HFF-Myc (cell line): ENCODE measurements around the gene TBX21.

ENCODE experiments used
- DNase-seq: peaks from one replicate; pipeline ENCODE4 v3.0.0-alpha.2; 2011; ENCODE audit warnings: low read depth; ENCODE audit errors: extremely low read depth
- H3K4me3 ChIP-seq: replicated peaks from 2 replicates; pipeline ENCODE4 v1.5.1; 2011; ENCODE audit warnings: low read depth, mild to moderate bottlenecking, control low read depth, low read length
- TF ChIP-seq, protein P1 (sequence below): IDR thresholded peaks from 2 replicates; pipeline ENCODE4 v1.5.1; 2012; ENCODE audit warnings: mild to moderate bottlenecking, low read depth, low read length, control low read depth; ENCODE audit errors: missing control alignments

The TBX21 gene, protein sequence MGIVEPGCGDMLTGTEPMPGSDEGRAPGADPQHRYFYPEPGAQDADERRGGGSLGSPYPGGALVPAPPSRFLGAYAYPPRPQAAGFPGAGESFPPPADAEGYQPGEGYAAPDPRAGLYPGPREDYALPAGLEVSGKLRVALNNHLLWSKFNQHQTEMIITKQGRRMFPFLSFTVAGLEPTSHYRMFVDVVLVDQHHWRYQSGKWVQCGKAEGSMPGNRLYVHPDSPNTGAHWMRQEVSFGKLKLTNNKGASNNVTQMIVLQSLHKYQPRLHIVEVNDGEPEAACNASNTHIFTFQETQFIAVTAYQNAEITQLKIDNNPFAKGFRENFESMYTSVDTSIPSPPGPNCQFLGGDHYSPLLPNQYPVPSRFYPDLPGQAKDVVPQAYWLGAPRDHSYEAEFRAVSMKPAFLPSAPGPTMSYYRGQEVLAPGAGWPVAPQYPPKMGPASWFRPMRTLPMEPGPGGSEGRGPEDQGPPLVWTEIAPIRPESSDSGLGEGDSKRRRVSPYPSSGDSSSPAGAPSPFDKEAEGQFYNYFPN

DNA sequence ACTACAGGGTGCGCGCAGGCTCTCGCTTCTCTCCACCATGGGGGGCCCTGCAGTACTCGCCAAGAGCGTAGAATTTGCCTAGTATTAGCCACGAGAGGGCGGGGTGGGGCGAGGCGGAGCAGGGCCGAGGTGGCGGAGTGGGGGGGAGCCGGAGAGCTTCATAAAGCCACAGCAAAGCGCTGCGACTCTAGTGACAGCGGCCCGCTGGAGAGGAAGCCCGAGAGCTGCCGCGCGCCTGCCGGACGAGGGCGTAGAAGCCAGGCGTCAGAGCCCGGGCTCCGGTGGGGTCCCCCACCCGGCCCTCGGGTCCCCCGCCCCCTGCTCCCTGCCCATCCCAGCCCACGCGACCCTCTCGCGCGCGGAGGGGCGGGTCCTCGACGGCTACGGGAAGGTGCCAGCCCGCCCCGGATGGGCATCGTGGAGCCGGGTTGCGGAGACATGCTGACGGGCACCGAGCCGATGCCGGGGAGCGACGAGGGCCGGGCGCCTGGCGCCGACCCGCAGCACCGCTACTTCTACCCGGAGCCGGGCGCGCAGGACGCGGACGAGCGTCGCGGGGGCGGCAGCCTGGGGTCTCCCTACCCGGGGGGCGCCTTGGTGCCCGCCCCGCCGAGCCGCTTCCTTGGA, at the start of gene TBX21:
Gene TBX21 (plus strand): TSS at position 190 of the 627 bp plus-strand sequence. CDS start 219 bp downstream, at position 409.
- TF ChIP-seq, protein P1, sequence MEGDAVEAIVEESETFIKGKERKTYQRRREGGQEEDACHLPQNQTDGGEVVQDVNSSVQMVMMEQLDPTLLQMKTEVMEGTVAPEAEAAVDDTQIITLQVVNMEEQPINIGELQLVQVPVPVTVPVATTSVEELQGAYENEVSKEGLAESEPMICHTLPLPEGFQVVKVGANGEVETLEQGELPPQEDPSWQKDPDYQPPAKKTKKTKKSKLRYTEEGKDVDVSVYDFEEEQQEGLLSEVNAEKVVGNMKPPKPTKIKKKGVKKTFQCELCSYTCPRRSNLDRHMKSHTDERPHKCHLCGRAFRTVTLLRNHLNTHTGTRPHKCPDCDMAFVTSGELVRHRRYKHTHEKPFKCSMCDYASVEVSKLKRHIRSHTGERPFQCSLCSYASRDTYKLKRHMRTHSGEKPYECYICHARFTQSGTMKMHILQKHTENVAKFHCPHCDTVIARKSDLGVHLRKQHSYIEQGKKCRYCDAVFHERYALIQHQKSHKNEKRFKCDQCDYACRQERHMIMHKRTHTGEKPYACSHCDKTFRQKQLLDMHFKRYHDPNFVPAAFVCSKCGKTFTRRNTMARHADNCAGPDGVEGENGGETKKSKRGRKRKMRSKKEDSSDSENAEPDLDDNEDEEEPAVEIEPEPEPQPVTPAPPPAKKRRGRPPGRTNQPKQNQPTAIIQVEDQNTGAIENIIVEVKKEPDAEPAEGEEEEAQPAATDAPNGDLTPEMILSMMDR = peak; percentile 28
- 0 out of 2 replicates have a peak within 1 kb of the TSS, but pooled peaks have one; percentile 9 for H3K4me3 ChIP-seq
- no peak for DNase-seq

DNA sequence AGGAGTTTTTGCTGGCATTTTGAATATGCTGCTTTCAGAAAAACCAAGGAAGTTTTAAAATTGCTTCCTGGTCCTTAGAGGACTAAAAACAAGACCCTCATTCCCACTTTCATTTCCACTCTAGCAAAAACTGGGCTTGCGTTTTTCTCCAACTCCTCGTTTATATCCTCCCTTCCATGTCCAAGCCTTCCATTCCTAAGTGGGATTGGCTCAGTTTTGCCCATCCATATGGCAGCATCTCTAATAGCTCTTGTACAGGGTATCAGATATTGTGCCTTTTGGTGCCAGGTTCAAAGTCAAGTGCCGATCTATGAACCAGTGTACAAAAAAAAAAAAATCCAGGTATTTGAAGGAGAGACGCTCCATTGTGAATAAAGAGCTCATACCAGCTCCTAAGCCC, 49.0 kb upstream of the TBX21 start:
- TF ChIP-seq, protein P1 = no peak
- no peak overlapping the region for H3K4me3 ChIP-seq
- DNase-seq = no peak

DNA sequence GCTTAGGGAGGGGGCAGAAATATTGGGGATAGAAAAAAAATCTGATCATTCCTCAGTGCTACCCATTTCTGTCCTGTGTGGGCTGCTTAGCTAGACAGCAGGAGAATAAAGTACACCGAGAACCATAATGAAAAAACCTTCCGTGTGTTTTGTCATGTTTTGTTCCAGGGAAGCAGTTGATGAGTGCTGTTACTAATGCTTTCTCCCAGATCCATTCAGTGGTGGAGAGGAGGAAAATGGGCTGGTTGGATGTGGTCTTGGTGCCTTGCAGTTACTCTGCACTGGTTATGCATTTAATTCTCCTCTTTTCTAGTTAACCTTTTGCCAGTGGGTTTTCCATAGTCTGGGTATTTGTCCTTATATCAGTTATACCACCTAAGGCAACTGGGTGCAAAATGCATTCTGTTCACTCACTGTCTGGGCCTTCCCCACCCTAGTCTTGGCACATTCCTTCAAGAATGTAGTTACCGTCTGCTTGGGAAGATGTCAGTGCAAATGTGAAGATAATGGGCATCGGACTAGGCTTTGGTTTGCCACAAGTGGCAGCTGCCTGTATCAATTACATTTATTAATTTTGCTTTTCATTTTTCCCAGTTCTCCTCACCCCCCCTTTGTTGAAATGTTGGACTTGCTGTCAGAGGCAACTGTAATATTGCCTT, 48.4 kb upstream of the TBX21 start:
- TF ChIP-seq, protein P1 = no peak
- no peak for DNase-seq
- H3K4me3 ChIP-seq = no peak overlapping the region

DNA sequence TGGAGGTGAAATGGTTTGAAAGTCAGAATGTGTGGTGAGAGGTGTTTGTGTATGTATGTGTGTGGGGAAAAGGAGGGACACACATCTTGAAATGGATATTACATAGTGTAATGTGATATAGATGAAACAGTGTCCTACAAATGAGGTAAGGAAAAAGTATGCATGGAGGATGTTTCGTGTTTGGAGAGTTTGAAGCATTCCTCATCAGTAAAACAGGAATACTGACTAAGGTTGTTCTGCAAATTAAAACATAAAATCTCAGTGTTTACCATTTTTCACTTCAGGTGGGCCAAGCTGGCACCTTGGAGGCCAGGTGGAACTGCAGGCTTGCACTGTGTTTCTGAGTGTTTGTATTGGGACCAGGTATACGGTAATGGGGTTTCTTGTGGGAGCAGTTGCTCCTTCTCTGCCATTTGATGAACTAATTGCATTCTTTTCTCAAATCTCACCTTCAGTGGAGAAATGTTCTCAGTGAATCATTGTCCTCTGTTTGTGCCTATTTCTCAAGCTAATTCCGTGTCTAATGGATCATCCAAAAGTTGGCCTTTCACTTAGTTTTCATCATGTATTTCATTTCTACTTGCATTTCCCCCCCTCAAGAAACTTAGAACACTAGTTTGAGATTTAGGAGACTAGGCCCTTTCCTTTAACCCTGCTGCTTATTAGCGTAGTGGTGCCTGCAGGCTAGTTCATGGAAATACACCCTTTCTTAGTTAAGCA, 47.3 kb upstream of the TBX21 start:
- no peak for DNase-seq
- TF ChIP-seq, protein P1 = no peak
- no peak overlapping the region for H3K4me3 ChIP-seq

DNA sequence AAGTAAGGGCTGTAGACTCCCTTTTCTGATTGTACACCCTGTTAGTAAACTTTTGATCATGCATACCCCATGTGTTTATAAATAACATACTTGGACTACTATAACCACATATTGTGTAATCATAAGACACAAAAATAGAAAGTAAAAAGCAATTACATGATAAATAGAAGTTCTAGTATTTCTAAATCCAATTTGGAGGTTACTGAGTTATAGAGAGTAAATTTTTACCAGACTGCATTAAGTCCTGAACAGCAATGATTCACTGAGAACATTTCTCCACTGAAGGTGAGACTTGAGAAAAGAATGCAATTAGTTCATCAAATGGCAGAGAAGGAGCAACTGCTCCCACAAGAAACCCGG, 46.8 kb upstream of the TBX21 start:
- no peak overlapping the region for H3K4me3 ChIP-seq
- TF ChIP-seq, protein P1 = no peak
- no peak for DNase-seq

DNA sequence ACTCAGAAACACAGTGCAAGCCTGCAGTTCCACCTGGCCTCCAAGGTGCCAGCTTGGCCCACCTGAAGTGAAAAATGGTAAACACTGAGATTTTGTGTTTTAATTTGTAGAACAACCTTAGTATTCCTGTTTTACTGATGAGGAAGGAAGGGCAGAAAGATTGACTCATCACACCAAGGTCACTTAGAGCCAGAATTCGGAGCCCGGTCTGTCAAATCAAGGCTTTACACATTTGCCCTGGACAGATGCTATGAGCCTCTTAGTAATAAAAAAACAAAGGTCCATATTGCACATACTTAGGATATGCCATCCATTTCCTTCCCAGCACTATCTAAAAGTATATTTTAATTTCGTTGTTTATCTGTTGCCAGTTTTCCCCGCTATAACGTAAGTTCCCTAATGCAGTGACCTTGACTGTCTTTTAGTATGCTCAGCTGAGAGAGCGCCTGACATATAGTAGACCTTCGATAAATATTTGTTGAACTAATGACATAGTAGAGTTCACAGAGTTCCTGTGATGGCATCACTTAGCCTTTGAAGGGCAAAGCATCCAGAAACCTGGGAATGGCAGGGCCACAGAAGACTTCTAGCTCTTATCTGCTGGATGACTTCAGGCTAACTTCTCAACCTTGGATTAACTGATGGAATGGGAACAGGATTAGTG, 46.2 kb upstream of the TBX21 start:
- no peak for DNase-seq
- TF ChIP-seq, protein P1 = no peak

More for the DNA sequence above, 46.2 kb upstream of the TBX21 start:
- H3K4me3 ChIP-seq = no peak overlapping the region
